Suprapubic skin (tissue), 4 donors: Measurements from ENCODE around the gene EXOC3.

Source experiments
- POLR2A ChIP-seq, 2 donors: fragments of 450-650 bp; IDR thresholded peaks; one replicate each; pipeline ENCODE4 v1.6.1; 2017; ENCODE audit warnings: antibody characterized with exemption in 2 of 2, mild to moderate bottlenecking in 2 of 2, moderate library complexity in 2 of 2
- POLR2AphosphoS5 ChIP-seq, 3 donors: sonication (generic); formaldehyde crosslinking; IDR thresholded peaks; one replicate each; pipeline ENCODE4 v1.6.1; 2017; ENCODE audit warnings: antibody characterized with exemption in 3 of 3
- TF ChIP-seq, protein P1 (sequence below), 2 donors: fragments of 200-600 bp in 1 of 2; fragments of 450-650 bp in 1 of 2; sonication (generic) in 1 of 2; IDR thresholded peaks; one replicate each; pipeline ENCODE4 v1.5.1; 2016 to 2019; ENCODE audit warnings: antibody characterized with exemption in 2 of 2, mild to moderate bottlenecking in 1 of 2, moderate library complexity in 1 of 2

DNA sequence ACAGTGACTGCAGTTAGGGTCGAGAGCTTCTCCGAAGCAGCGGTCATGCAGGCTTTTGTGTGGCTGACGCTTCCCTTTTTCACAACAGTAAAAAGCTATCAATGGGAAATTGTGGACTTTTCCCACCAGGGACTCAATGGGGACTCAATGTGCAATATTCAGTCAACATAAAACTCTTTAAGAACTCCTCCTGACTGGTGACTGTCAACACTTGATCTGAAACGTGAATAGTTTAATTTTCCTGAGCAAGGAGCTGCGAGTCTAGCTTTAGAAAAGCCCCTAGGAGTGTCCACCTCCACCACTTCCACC lies 28.7 kb downstream of the EXOC3 start:
- TF ChIP-seq, protein P1, sequence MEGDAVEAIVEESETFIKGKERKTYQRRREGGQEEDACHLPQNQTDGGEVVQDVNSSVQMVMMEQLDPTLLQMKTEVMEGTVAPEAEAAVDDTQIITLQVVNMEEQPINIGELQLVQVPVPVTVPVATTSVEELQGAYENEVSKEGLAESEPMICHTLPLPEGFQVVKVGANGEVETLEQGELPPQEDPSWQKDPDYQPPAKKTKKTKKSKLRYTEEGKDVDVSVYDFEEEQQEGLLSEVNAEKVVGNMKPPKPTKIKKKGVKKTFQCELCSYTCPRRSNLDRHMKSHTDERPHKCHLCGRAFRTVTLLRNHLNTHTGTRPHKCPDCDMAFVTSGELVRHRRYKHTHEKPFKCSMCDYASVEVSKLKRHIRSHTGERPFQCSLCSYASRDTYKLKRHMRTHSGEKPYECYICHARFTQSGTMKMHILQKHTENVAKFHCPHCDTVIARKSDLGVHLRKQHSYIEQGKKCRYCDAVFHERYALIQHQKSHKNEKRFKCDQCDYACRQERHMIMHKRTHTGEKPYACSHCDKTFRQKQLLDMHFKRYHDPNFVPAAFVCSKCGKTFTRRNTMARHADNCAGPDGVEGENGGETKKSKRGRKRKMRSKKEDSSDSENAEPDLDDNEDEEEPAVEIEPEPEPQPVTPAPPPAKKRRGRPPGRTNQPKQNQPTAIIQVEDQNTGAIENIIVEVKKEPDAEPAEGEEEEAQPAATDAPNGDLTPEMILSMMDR (IDR thresholded peaks at IDR 0.05) = no peak
- TF ChIP-seq POLR2A (IDR thresholded peaks at IDR 0.05) (no peak), POLR2AphosphoS5 (IDR thresholded peaks at IDR 0.05) (no peak)
